Measurements from ENCODE around the gene AIF1. TPM values are rescaled to one million over a fixed set of nuclear protein-coding genes. Genes with fewer than 3 reads are reported as not detected.

The AIF1 gene
- total RNA-seq, 4 donors from 2014 or later, result 1.5 to 25.6 (median 14.5) TPM

- H3K4me3 ChIP-seq, result no peak overlapping the region
- H3K9me3 ChIP-seq, result no peaks in the 10 kb centered on the region
- DNase-seq, result no peak
- TF ChIP-seq POLR2A (IDR thresholded peaks at IDR 0.05), result no peak
- no peak for TF ChIP-seq CTCF (IDR thresholded peaks at IDR 0.05)
- H3K27me3 ChIP-seq, result no peaks in the 10 kb centered on the region
- intact Hi-C loops (cut with DNase I; ENCODE audit: low total_unique reads), result no loop called here
- H3K36me3 ChIP-seq, result no peaks in the 10 kb centered on the region
- H3K4me1 ChIP-seq, result no peaks in the 10 kb centered on the region
- no peak overlapping the region for H3K27ac ChIP-seq
Observed at GRCh38 chr6:31629014-31629413, 14.0 kb downstream of the AIF1 start.

- intact Hi-C loops (cut with DNase I; ENCODE audit: low total_unique reads), result no loop called here
- Histone ChIP-seq H3K9me3 (no peaks in the 10 kb centered on the region), H3K36me3 (no peaks in the 10 kb centered on the region), H3K27ac (no peak overlapping the region), H3K4me1 (no peaks in the 10 kb centered on the region), H3K4me3 (no peak overlapping the region), H3K27me3 (no peaks in the 10 kb centered on the region)
- TF ChIP-seq CTCF (IDR thresholded peaks at IDR 0.05) (no peak), POLR2A (IDR thresholded peaks at IDR 0.05) (no peak)
- DNase-seq, result no peak
Observed at GRCh38 chr6:31630177-31630934, 15.3 kb downstream of the AIF1 start.

GRCh38 chr6:31631209-31631608 lies 16.2 kb downstream of the AIF1 start:
- no peaks in the 10 kb centered on the region for H3K27me3 ChIP-seq

GRCh38 chr6:31631681-31632278 lies 16.7 kb downstream of the AIF1 start:
- Histone ChIP-seq H3K4me1 (no peaks in the 10 kb centered on the region), H3K9me3 (no peaks in the 10 kb centered on the region), H3K27ac (no peak overlapping the region), H3K27me3 (no peaks in the 10 kb centered on the region), H3K4me3 (no peak overlapping the region), H3K36me3 (no peaks in the 10 kb centered on the region)
- TF ChIP-seq POLR2A (IDR thresholded peaks at IDR 0.05), result no peak
- TF ChIP-seq CTCF (IDR thresholded peaks at IDR 0.05), result no peak
- DNase-seq, result no peak
- intact Hi-C loops (cut with DNase I; ENCODE audit: low total_unique reads), result no loop called here

More at GRCh38 chr6:31631209-31631608, 16.2 kb downstream of the AIF1 start:
- no peak for TF ChIP-seq POLR2A (IDR thresholded peaks at IDR 0.05)
- no peak for TF ChIP-seq CTCF (IDR thresholded peaks at IDR 0.05)
- Histone ChIP-seq H3K36me3 (no peaks in the 10 kb centered on the region), H3K4me1 (no peaks in the 10 kb centered on the region), H3K9me3 (no peaks in the 10 kb centered on the region), H3K27ac (no peak overlapping the region), H3K4me3 (no peak overlapping the region)
- intact Hi-C loops (cut with DNase I; ENCODE audit: low total_unique reads), result no loop called here
- no peak for DNase-seq

GRCh38 chr6:31632279-31632946 lies 17.4 kb downstream of the AIF1 start:
- H3K4me1 ChIP-seq, result no peaks in the 10 kb centered on the region
- H3K27ac ChIP-seq, result no peak overlapping the region
- intact Hi-C loops (cut with DNase I; ENCODE audit: low total_unique reads), result no loop called here
- no peaks in the 10 kb centered on the region for H3K36me3 ChIP-seq
- TF ChIP-seq CTCF (IDR thresholded peaks at IDR 0.05), result no peak
- TF ChIP-seq POLR2A (IDR thresholded peaks at IDR 0.05), result no peak
- no peak overlapping the region for H3K4me3 ChIP-seq
- no peaks in the 10 kb centered on the region for H3K27me3 ChIP-seq
- no peaks in the 10 kb centered on the region for H3K9me3 ChIP-seq
- DNase-seq, result no peak
